GM18868 (cell line): Measurements from ENCODE around the gene ZNF319.
"Not testable (repeated sequence)": the region's sequence is repeated elsewhere in the genome, so short reads cannot be mapped to it uniquely, and the experiment has no call there.

Experiments
- ATAC-seq: cut with Tn5 transposase; IDR thresholded peaks from one replicate; pipeline ENCODE4 v1.9.1; 2021; ENCODE audit warnings: mild to moderate bottlenecking, moderate library complexity; ENCODE audit not compliant: unreplicated experiment

ZNF319 gene

DNA sequence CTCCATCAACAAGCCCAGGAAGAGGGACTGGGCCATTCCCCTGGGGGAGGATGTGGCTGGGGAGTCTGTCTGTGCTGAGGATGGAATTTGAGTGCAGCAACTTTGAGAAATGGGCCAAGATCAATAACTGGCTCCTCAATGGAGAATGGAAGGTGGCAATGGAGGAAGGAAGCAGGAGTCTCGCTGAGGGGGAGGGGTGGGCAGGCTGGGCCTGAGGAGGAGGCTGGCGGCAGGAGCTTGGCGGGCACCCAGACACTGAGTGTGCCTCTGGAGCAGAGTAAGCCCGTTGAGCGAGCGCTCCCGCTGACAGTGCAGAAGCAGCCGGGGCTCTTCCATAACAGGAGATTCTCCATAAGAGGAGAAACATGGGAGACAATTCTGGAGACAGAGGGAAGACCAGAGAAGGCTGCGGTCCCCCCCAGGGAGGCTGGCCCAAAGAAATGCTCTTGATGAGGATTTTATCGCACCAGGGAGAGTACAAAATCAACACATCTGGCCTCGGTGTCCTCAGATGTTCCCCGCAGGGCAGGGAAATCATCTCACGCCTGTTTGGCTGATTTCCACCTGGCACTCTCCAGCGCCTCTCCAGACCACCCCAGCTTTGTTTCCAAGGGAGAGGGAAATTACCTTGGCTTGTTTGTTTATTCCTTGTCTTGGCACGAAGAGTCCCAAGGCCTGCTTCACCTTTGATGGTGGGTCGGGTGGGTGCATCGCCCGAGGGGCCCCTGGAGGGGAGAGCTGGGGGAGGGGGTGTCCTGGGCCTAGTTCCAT is 22.3 kb upstream of the ZNF319 start:
- no peak for ATAC-seq

DNA sequence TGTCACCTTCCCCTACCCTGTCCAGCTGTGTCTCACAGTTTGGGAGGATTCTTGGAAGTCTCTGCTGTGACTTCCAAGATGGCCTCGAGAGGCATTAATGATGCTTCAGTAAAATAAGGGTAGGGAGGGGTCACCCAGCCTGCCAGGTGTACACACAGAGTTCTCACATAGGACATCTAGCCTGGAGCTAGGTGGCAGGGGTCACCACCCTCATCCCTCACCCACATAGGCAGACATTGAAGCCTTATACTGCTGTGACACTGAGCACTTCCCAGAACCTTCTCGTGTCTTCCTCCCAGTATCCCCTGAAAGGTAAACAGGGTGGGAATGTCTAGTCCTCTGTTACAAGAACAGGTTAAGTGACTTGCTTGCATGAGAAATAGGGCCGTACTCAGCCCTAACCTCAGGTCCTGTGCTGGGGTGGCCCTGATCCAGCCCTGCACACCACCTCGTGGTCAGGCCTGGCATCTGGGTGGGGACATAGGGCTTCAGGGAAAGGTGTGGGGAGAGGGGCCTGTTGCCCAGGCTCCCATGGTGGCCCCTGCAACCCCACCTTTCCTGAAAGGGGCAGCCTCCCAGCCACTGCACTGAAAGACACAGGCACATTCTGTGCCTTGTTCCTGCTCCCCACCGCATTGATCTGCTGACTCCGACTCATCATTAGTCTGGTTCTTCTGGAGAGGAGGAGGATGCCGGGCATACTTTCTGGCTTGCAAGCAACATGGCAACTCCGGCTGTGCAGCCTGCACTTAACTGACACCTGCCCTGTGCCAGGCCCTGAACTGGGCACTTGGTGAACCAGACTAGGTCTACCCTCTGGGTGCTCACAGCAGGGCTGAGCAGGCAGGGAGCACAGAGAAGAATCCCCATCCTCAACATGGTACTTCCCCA is 21.4 kb upstream of the ZNF319 start:
- no peak for ATAC-seq

DNA sequence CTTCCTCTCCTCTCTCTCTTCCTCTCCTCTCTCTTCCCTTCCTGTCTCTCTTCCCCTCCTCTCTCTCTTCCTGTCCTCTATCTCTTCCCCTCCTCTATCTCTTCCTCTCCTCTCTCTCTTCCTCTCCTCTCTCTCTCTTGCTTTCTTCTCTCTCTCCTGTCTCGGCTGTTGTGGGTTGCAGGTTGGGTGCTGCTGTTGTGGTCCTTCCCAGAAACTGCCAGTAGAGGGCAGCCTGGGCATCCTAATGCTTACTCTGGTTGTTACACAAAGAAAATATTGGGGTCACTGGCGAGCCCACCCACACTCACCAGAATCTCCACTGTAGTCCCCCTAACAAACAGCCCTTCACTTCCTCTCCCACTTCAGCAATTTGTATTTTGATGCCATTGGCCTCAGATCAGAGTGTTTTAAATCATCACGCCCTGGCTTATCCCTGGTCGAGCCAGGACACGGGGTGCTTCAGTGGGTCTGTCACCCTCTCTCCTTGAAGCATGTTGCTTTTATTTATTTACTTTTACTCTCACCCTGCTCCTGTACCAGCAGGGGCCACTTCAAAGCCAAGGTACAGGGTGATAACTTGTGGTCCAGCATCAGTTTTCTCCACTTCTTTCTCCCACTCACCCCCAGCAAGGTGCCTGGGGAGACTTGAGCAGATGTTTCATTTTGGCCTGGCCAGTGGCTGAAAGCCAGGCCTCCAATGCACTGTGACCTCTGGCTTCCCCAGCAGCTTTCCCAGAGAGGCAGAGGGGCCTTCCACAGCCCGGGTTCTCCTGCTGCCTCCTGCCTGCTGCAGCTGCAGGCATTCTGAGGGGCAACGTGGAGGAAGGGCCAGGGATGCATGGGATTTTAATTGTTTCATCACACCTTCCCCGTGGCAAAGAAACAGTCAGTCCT is 20.4 kb upstream of the ZNF319 start:
- no peak for ATAC-seq

DNA sequence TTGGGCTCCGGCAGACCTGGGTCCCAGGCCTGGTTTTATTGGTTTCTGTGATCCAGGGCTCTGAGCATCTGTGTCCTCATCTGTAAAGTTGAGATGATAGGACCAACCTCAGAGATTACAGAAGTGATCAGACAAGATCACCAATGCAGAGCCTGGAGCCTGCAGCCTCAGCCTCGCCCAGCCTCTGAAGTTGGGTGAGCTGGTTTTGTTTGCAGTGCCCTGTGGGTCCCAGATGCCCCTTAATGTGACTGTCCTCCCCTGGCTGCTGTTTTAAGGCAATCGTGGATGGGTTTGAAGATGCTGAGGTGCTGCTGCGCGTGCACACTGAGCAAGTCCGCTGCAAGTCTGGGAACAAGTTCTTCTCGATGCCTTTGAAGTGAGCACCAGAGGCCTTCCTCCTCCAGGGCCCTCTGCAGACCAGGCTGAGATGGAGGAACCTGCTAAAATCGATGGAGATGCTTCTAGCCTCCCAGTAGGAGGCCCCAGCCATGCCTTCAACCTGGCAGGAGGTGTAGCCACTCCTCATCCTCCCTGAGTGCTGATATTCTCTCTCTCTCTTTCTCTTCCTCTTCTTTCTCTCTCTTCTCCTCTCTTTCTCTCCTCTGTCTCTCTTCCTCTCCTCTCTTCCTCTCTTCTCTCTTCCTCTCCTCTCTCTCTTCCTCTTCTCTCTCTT is 19.5 kb upstream of the ZNF319 start:
- no peak for ATAC-seq

DNA sequence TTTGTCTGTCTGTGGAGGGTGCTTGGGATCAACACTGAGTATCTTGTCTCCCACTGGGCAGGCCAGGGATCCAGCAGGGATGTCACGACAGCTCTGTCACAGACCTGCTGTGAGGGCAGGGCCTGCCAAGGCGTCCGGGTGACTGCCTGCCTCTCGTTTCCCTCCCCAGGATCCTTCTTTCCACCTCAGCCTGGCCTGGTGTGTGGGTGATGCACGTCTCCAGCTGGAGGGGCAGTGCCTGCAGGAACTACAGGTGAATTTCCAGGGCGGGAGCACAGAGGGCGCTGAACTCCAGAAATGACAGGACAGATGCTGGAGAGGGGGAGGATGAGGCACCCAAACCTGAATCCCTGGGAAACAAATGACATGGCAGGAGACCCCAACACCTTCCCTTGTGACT is 18.3 kb upstream of the ZNF319 start:
- no peak for ATAC-seq

DNA sequence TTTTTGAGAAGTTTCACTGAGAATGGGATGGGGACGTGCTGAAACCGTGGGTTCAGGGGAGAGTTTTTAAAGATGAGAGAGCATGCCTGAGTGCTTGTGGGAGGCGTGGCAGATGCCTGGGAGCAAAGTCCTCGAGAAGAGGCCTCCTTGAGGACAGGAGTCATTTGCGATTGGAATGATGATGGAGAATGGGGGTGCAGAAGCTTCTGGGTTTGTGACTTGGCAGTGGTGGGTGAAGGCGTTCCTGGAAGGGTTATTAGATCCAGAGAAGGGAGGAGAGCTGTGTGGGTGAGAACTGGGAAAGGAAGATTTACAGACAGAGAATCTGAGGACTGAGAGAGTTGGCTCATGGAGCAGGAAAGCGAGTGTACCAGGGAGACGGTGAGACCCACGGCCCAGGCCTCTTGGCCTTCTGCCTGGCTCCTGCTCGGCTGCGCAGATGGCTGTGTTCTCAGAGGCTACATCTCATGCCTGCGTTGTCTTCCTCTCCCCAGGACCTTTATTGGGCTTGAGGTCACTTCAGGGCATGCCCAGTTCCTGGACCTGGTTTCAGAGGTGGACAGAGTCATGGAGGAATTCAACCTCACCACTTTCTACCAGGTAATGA is 16.5 kb upstream of the ZNF319 start:
- ATAC-seq = no peak

DNA sequence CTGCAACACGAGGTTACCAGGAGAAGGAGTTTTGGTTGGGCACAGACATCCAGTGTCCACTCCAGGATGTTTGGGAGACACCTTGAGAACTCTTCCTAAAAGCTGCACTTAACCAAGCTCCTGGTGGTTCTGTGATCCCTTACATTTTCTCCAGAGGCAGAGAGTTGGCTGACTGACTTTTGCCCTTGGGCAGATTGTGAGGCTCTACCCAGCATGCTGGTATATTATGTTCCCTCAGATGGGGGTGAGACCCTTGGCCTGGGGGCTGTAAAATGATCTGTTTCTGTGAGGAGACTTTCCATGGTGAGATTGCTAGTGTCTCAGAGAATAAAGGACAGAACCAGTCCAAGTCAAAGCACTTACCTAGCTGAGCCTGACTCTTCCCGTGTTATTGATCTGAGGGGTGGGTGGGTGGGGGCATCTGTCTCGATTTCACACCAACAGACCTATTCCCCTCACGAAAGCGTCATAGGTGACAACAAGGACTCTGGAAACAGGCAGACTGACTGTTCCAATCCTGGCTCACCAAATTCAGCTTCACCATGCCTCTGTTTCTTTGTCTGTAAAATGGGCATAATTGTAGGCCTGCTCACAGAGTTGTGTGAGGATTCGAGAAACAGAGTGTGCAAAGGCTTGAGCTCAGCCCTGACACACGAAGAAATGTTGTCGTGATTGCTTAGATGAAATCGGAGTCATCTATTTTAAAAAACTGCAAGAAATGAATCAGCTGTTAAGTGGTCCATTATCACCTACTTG is 12.9 kb upstream of the ZNF319 start:
- no peak for ATAC-seq

DNA sequence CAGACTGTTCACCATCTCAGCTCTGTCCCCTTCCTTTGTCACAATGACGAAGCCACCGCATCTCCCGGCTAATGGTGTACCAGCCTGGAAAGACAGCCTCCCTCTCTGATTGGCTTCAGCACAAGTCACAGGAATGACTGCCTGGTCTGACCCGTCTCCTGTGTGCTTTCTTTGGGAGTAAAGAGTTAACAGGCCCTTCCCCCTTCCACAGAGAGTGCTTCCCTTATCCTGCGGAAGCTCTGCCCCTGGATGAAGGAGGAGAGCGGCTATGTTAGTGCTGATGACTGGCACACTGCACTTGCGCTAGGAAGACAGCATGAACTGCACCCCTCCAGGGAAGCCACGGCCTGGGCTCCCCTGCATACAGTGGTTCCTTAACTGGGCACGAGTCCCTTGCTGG is 12.0 kb upstream of the ZNF319 start:
- ATAC-seq = no peak

DNA sequence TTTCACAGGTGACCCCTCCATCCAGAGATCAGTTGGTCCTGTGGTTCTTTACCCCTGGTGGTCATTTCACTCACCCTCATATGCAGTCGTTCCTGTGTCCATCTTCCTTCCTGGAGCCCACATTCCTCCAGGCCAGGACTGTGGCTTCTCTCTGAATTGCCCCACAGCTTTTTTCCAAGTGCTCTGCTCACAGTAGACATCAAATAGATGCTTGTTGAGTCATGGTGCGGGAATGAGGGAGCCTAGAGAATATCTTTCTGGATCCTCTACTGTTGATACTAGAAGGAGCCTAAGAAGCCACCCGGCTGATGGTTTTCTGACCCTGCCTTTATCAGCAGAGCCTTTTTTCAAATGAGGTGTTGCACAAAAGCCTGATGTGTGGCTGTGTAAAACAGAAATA is 11.2 kb upstream of the ZNF319 start:
- ATAC-seq = no peak

DNA sequence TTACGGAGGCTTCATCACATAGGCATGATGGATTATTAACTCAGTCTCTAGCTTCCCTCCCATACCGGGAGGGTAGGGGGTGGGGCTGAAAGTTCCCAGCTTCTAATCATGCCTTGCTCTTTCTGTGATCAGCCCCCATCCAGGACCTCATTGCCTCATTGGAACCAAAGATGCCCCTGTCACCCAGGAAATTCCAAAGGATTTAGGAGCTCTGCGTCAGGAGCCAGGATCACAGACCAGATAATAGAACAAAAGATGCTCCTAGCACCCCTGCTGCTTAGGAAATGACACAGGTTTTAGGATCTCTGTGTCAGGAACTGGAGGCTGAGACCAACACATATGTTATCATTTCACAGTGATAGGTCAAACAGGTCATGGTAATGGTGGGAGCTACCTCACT is 10.4 kb upstream of the ZNF319 start:
- ATAC-seq = no peak

DNA sequence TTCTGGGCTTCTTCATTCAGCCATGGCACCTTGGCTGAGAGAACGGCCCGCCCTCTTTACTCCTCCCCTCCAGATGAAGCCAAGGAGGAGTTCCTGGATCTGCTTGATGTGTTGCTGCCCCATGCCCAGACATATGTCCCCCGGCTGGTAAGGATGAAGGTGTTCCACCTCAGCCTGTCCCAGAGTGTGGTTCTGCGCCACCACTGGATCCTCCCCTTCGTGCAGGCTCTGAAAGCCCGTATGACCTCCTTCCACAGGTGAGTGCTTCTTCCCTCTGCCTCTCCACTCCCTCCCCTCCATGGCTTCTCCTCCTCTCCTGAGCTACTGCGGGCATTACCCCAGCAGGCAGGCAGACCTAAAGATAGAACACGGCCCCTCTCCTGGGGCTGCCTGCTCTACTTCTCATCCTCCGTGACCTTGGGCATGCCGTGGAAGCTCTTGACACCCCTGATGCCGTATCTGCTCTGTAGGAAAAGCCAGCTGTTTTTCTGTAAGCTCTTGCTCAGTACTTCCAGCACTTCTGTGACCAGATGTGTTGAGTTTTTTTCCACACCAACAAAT is 9.5 kb upstream of the ZNF319 start:
- ATAC-seq = no peak

DNA sequence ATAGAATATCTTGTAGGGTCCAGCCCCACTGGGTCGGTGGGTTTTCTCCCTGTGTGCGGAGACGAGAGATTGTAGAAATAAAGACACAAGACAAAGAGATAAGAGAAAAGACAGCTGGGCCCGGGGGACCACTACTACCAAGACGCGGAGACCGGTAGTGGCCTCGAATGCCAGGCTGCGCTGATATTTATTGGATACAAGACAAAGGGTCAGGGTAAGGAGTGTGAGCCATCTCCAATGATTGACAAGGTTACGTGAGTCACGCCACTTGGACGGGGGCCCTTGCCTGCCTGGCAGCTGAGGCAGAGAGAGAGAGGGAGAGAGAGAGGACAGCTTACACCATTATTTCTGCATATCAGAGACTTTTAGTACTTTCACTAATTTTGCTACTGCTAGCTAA is 4.3 kb upstream of the ZNF319 start:
- not testable (repeated sequence) for ATAC-seq

DNA sequence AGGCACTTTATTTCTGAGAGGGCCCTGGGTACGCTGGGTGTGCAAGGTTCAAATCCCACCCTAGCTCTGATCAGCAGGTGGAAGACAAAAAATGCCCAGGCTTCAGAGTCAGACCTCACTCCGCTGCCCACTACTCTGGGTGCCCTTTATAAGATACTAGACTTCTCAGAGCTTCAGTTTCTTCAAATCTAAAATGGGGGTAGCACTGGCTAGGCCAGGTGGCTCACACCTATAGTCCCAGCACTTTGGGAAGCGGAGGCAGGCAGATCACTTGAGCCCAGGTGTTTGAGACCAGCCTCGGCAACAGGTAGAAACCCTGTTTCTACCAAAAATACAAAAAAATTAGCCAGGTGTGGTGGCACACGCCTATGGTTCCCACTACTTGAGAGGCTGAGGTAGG is 2.5 kb upstream of the ZNF319 start:
- ATAC-seq = no peak

DNA sequence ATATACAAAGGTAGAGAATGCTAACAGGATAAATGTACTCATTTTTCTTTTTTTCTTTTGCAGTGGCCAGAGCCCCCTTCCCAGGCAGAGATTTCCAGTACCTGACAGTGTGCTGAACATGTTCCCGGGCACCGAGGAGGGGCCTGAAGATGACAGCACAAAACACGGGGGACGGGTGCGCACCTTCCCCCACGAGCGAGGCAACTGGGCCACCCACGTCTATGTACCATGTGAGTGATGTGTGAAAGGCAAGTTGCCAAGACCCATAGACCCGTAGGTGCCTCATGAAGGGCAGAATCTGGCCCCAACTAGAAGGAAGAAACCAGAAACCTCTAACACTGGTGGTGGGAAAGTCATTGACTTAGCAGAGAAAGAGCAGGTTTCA is 1.9 kb upstream of the ZNF319 start:
- ATAC-seq = no peak

DNA sequence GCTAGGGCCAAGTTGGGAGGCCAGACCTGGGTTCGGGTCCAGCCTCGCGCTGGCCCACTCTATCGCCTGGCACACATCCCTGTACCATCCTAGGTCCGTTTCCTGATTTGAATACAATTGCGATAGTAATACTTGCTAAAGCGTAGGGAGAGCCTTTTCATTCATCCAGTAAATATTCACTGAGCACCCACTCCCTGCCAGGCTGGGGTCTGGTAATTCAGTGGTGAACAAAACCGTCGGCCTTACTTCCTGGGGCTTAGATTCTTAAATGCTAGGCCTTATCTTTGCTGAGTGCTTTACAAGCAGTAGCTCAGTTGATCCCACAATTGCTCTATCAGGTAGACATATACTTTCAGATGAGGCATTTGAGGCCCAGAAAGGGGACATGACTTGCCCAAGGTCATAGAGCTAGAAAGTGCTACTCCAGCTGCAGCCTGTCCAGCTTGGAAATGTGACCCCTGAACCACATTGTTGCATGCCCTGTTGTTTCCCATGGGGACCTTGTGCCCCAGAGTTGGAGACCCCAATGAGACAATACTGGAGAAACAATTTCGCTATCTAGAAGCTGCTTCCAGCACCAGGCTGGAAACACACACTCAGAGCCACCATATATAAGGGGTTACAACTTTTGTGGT is 1.4 kb upstream of the ZNF319 start:
- no peak for ATAC-seq

DNA sequence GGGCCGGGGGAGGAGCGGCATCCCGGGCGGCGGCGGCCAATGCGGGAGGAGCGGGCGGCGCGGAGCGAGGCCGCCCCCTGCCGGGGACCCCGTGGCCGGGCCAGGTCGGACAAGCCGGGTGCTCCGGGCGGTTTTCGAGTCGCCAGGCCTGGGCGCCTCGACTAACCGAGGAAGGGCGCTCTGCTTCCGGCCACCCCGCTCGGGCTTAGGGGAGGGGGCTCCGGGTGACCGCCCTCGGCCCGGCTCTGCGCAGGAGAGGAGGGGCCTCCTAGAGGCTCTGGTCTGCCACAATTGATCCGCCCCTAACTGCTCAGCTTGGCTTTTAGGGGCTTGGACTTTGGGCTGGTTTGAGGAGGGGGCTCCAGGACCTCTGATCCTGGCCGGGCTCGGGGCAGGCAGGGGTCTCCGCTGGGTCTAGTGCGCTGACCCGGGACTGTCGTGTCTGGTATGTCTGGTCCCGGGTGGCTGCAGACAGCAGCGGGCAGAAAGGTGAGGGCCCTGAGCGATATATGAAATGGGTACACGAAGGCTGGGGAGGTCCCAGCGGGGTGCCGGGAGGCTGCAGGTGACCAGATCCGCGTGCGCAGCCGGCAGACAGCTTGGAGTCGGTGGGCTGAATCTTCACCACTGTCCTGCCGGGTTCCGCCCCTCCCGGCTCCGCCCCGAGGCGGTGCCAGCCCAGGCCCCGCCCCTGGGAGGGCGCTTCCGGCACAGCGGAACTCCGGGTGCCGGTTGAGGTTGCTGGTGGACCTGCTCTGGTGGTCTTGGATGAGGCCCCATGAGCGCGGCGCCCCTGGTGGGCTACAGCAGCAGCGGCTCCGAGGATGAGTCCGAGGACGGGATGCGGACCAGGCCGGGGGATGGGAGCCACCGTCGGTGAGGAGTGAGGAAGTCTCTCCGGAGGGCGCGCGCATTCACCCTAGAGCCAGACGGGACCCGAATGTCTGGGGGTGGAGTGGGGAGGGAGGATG is 519 bp upstream of the ZNF319 start, which contains the start of gene USB1:
Gene USB1, plus strand, starts transcription at position 702 of the 971 bp plus-strand sequence. Its CDS starts 77 bp downstream, at position 779.
- peak; percentile 79 for ATAC-seq

DNA sequence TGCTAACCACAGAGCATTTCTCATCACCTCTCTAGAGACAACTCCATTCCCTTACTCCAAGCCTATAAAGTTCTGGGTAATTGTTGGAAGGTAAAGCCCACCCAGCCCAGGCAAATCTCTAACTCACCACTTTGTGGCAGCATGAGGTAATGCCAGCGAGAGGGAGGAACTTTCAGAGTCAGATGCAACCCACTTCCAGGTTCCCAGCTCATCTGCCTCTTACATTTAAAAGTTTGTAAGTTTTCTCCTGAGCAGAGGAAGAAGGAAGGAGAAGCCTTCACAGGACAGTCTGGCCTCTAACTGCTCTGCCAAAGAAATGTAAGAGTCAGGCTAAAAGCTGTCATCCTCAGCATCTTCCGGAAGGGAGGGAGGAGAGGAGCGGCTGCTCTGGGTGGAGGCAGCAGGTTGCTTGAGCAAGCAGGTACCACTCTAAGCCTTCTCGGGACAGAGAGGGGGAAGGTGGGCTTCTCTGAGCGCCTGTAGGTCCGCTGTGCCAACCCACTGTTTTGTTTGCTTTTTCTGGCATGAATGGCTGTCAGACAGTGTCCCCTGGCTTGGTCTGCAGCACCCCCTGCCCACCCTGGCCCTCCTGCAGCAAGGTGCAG is 1.0 kb downstream of the ZNF319 start:
- no peak for ATAC-seq
